HG03432 (cell line): ENCODE data around the gene EFCAB7.
A peak's percentile ranks its signal among the peaks of the same experiment; 100 is the strongest.

ENCODE experiments used
- ATAC-seq: cut with Tn5 transposase; IDR thresholded peaks from one replicate; pipeline ENCODE4 v1.9.1; 2021; ENCODE audit warnings: mild to moderate bottlenecking, moderate library complexity; ENCODE audit not compliant: unreplicated experiment

The EFCAB7 gene

DNA sequence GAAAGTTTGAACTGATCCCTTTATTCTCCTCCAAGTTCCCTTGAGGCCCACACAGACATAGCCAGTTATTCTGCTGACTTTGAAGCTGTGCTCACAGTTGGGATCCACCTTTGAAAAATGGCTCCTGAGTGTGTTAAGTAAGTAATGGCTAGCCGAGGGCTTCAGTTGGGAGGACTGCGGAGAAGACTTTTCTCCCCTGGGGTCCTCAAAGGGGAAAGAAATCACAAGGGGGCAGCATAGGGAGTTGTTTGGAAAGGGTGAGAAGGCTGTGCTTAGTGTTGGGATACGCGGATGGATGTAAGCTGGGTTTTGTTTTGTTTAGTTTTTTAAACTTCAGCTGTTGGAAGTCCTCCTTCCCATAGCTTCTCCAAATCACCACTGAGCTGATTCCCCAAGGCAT lies 78.1 kb downstream of the EFCAB7 start:
- ATAC-seq, result no peak

GRCh38 chr1:63601912-63602311 lies 78.6 kb downstream of the EFCAB7 start:
- ATAC-seq, result no peak

GRCh38 chr1:63602629-63603028 lies 79.3 kb downstream of the EFCAB7 start:
- ATAC-seq, result no peak

DNA sequence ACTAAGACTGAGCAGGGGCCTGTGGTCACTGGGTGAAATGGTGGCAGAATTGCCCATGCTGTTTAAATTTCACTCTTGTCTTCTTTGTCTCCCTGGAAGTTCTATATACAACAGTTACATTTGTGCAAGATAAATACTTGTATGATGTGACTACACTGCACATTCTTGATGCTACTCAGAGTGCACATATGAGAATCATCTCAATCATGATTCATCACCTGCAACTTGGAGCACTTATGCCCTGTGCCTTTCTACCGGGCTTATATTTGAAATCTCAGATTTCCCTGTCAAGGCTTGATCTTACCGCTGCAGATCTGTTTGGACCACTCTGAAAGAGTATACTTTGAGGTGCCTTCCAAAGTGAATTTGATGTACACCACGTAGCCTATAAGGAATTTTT lies 80.5 kb downstream of the EFCAB7 start:
- no peak for ATAC-seq

DNA sequence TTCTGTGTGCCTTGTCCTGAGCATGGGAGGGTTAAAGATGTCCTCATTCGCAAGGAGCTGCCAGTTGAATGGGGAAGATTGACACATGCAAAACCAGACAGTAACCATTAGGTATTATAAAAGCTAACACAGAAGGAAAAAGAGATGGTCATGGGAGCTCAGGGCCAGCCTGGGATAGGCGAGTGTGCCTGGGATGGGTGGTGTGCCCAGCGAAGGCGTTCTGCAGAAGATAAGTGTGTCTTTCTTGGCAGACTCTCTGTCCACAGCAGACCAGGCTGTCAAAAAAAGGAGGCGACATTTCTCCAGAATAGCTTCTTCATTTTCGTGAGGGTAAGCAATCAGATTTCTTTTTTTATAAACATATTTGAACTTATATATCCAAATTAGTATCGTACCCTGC lies 84.0 kb downstream of the EFCAB7 start:
- ATAC-seq, result no peak

GRCh38 chr1:63611231-63611630 lies 87.9 kb downstream of the EFCAB7 start:
- no peak for ATAC-seq

- ATAC-seq, result no peak
Measured at GRCh38 chr1:63612564-63612963, 89.2 kb downstream of the EFCAB7 start.

DNA sequence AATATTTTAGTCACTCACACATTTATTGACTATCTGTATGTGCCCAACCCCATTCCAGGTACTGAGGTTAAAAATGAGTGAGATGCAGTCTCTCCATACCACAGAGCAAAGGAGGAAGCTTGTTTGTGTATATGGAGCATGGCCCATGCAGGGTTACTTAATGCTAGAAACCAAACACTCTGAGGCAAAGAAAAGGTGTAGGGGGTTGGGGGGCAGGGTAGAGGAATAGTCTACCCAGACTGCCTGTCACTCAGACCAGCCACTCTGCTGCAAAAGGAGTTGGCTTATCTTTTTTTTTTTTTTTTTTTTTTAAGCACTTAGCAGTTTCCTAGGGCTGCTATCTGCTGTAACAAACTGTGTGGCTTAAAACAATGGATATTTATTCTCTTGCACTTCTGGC lies 89.6 kb downstream of the EFCAB7 start:
- no peak for ATAC-seq

- peak; percentile 69 for ATAC-seq
Measured at GRCh38 chr1:63615768-63616420, 92.6 kb downstream of the EFCAB7 start.

- no peak for ATAC-seq
Measured at GRCh38 chr1:63617450-63617849, 94.1 kb downstream of the EFCAB7 start.

- ATAC-seq, result no peak
Measured at GRCh38 chr1:63618011-63618410, 94.7 kb downstream of the EFCAB7 start.

GRCh38 chr1:63619558-63619957 lies 96.2 kb downstream of the EFCAB7 start:
- ATAC-seq, result no peak

DNA sequence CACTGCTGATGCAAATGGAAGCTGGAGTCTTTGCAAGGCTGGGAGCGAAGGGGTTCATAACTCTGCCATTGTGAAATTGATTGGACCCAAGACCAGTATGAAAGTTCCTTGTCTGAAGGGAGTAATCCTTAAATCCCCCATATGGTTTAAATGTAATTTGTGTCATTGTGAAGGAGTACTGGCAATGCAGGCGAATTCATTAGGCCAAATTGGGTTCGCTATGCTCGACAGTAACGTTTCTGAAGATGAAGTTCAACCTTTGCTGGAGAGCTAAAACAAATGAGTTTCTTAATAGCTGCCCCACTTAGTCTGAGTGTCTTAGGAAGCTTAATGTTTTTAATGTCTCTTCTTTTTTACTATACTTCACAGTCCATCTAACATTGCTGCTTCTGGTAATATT lies 97.3 kb downstream of the EFCAB7 start:
- no peak for ATAC-seq

GRCh38 chr1:63621075-63621474 lies 97.8 kb downstream of the EFCAB7 start:
- no peak for ATAC-seq

DNA sequence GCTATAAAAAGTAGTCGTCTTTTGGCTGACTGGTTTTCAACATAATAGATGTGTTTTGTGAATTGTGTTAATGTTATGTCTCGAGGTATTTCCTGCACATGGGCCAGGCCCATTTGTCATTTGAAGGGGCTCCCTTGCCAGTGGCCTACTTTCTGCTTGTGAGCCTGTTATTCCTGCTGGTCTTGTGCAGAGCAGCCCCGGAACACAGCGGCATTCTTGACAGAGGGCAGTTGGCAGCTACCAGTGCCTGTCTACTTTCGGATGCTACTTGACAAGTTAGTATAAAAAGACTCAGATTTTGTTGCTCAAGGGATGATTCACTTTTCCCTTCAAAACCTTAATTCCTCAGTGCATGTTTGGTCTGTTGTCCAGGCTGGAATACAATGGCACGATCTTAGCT lies 98.4 kb downstream of the EFCAB7 start:
- no peak for ATAC-seq
